Measurements from ENCODE around the gene SF3B6. TPM values are rescaled to one million over a fixed set of nuclear protein-coding genes. Genes with fewer than 3 reads are reported as not detected.

The SF3B6 gene
- total RNA-seq, 1 donor from 2014 or later: 76.5 TPM

GRCh38 chr2:24077535-24077877 is 1.4 kb upstream of the SF3B6 start:
- no peaks in the 10 kb centered on the region for H3K36me3 Mint-ChIP-seq (ENCODE audit: unreplicated experiment)
- peaks cover 8% of the 10 kb centered on the region for H3K4me1 Mint-ChIP-seq (ENCODE audit: low read depth, unreplicated experiment)
- TF ChIP-seq, protein P1, sequence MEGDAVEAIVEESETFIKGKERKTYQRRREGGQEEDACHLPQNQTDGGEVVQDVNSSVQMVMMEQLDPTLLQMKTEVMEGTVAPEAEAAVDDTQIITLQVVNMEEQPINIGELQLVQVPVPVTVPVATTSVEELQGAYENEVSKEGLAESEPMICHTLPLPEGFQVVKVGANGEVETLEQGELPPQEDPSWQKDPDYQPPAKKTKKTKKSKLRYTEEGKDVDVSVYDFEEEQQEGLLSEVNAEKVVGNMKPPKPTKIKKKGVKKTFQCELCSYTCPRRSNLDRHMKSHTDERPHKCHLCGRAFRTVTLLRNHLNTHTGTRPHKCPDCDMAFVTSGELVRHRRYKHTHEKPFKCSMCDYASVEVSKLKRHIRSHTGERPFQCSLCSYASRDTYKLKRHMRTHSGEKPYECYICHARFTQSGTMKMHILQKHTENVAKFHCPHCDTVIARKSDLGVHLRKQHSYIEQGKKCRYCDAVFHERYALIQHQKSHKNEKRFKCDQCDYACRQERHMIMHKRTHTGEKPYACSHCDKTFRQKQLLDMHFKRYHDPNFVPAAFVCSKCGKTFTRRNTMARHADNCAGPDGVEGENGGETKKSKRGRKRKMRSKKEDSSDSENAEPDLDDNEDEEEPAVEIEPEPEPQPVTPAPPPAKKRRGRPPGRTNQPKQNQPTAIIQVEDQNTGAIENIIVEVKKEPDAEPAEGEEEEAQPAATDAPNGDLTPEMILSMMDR (IDR thresholded peaks at IDR 0.05; ENCODE audit: partially characterized antibody, unreplicated experiment): no peak
- DNase-seq: no peak
- H3K4me3 Mint-ChIP-seq (ENCODE audit: unreplicated experiment): peak overlapping the region; percentile 98
- peak overlapping the region; percentile 59 for H3K27ac Mint-ChIP-seq (ENCODE audit: unreplicated experiment)
- H3K9me3 Mint-ChIP-seq (ENCODE audit: unreplicated experiment): peaks cover 12% of the 10 kb centered on the region
- no peaks in the 10 kb centered on the region for H3K27me3 Mint-ChIP-seq (ENCODE audit: unreplicated experiment)

- TF ChIP-seq, protein P1 (IDR thresholded peaks at IDR 0.05; ENCODE audit: partially characterized antibody, unreplicated experiment): no peak
- Mint-ChIP-seq H3K4me3 (ENCODE audit: unreplicated experiment) (peak overlapping the region; percentile 98), H3K27me3 (ENCODE audit: unreplicated experiment) (no peaks in the 10 kb centered on the region), H3K27ac (ENCODE audit: unreplicated experiment) (peak overlapping the region; percentile 59), H3K4me1 (ENCODE audit: low read depth, unreplicated experiment) (peaks cover 8% of the 10 kb centered on the region), H3K9me3 (ENCODE audit: unreplicated experiment) (peaks cover 12% of the 10 kb centered on the region), H3K36me3 (ENCODE audit: unreplicated experiment) (no peaks in the 10 kb centered on the region)
- DNase-seq: peak; percentile 24
Observed at GRCh38 chr2:24076849-24077534, 866 bp upstream of the SF3B6 start.

DNA sequence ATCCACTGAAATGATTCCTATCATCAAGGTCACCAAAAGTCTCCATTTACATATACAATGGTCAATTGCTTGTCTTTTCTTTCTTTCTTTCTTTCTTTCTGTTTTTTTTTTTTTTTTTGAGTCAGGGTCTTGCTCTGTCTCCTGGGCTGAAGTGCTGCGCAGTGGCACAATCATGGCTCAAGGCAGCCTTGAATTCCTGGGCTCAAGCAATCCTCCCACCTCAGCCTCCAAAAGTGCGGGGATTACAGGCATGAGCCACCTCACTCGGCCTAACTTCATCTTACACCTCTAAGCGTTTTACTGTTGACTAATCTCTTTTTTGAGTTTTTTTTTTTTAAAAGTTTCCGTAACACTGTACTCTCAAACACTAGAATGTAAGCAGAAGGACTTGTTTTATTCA is 867 bp downstream of the SF3B6 start:
- no peak overlapping the region for H3K27ac Mint-ChIP-seq (ENCODE audit: unreplicated experiment)
- peaks cover 10% of the 10 kb centered on the region for H3K9me3 Mint-ChIP-seq (ENCODE audit: unreplicated experiment)
- peak overlapping the region; percentile 98 for H3K4me3 Mint-ChIP-seq (ENCODE audit: unreplicated experiment)
- H3K4me1 Mint-ChIP-seq (ENCODE audit: low read depth, unreplicated experiment): peaks cover 5% of the 10 kb centered on the region
- DNase-seq: no peak
- no peaks in the 10 kb centered on the region for H3K36me3 Mint-ChIP-seq (ENCODE audit: unreplicated experiment)
- no peaks in the 10 kb centered on the region for H3K27me3 Mint-ChIP-seq (ENCODE audit: unreplicated experiment)
- TF ChIP-seq, protein P1 (IDR thresholded peaks at IDR 0.05; ENCODE audit: partially characterized antibody, unreplicated experiment): no peak

DNA sequence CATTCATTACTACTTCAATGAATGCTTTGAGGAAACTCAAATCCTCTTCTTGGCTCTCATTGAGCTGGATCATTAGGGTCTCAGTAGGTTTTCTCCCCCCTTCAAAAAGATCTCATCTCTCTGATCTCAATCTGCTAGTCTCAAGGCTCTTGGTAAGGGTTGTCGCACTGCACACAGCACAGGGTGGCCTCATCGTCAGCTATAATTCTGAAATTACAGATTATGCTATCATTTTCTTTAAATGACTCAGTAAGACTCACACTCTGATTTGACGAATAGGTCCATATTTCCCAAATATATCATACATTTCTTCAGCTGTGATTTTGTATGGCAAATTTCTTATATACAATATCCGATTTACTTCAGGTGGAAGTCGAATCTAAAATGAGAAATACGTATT is 2.3 kb downstream of the SF3B6 start:
- DNase-seq: no peak
- H3K36me3 Mint-ChIP-seq (ENCODE audit: unreplicated experiment): no peaks in the 10 kb centered on the region
- peaks cover 10% of the 10 kb centered on the region for H3K9me3 Mint-ChIP-seq (ENCODE audit: unreplicated experiment)
- peaks cover 5% of the 10 kb centered on the region for H3K4me1 Mint-ChIP-seq (ENCODE audit: low read depth, unreplicated experiment)
- TF ChIP-seq, protein P1 (IDR thresholded peaks at IDR 0.05; ENCODE audit: partially characterized antibody, unreplicated experiment): no peak
- no peak overlapping the region for H3K27ac Mint-ChIP-seq (ENCODE audit: unreplicated experiment)
- H3K27me3 Mint-ChIP-seq (ENCODE audit: unreplicated experiment): no peaks in the 10 kb centered on the region
- no peak overlapping the region for H3K4me3 Mint-ChIP-seq (ENCODE audit: unreplicated experiment)

- TF ChIP-seq, protein P1 (IDR thresholded peaks at IDR 0.05; ENCODE audit: partially characterized antibody, unreplicated experiment): no peak
- H3K9me3 Mint-ChIP-seq (ENCODE audit: unreplicated experiment): peaks cover 5% of the 10 kb centered on the region
Observed at GRCh38 chr2:24072259-24072658, 3.9 kb downstream of the SF3B6 start.

More at GRCh38 chr2:24072259-24072658, 3.9 kb downstream of the SF3B6 start:
- Mint-ChIP-seq H3K4me1 (ENCODE audit: low read depth, unreplicated experiment) (peaks cover 5% of the 10 kb centered on the region), H3K4me3 (ENCODE audit: unreplicated experiment) (no peak overlapping the region), H3K27ac (ENCODE audit: unreplicated experiment) (no peak overlapping the region), H3K27me3 (ENCODE audit: unreplicated experiment) (no peaks in the 10 kb centered on the region), H3K36me3 (ENCODE audit: unreplicated experiment) (no peaks in the 10 kb centered on the region)
- DNase-seq: no peak

All from glutamatergic neuron (in vitro differentiated cells).